Measurements from ENCODE around the gene E2F6. TPM values are rescaled to one million over a fixed set of nuclear protein-coding genes. Genes with fewer than 3 reads are reported as not detected.

E2F6 gene
- total and polyA plus RNA-seq, 10 donors, result 4.7 to 13.6 (median 8.3) TPM

GRCh38 chr2:11411244-11411643 lies 54.7 kb downstream of the E2F6 start:
- Histone ChIP-seq H3K4me3 (peak overlapping the region in 2 of 8 donors; percentile 38 to 64), H3K27me3 (replicated peaks in 1 of 7) (peaks cover 0 to 12% (median 0%) of the 10 kb centered on the region in 7 donors), H3K36me3 (no peaks in the 10 kb centered on the region), H3K4me1 (peaks cover 0 to 18% (median 8%) of the 10 kb centered on the region in 6 donors), H3K27ac (peak overlapping the region in 1 of 8 donors; percentile 28), H3K9me3 (no peaks in the 10 kb centered on the region)
- WGBS, 5 donors, result 81 to 95% (median 85%) methylated on average over 1 of the region's 1 CpG
- no peak for DNase-seq
- no peak for TF ChIP-seq POLR2A (IDR thresholded peaks at IDR 0.05)
- no peak for TF ChIP-seq POLR2AphosphoS5 (IDR thresholded peaks at IDR 0.05)
- TF ChIP-seq CTCF (IDR thresholded peaks at IDR 0.05 in 8 of 11, conservative IDR thresholded peaks at IDR 0.05 in 3 of 11), result no peak
- intact Hi-C loops (cut with DNase I; ENCODE audit: low total_unique reads), result loop anchor here (10.0 kb wide), 1 partner anchor 176 kb away; no protein-coding TSS in a partner anchor

GRCh38 chr2:11410101-11410500 lies 55.9 kb downstream of the E2F6 start:
- no peak for DNase-seq
- WGBS, 5 donors, result 81 to 91% (median 89%) methylated on average over 5 of the region's 5 CpGs
- Histone ChIP-seq H3K4me3 (no peak overlapping the region), H3K27ac (no peak overlapping the region), H3K4me1 (peaks cover 0 to 26% (median 10%) of the 10 kb centered on the region in 6 donors), H3K36me3 (no peaks in the 10 kb centered on the region), H3K9me3 (no peaks in the 10 kb centered on the region), H3K27me3 (replicated peaks in 1 of 7) (peaks cover 0 to 12% (median 0%) of the 10 kb centered on the region in 7 donors)
- TF ChIP-seq POLR2A (IDR thresholded peaks at IDR 0.05), result no peak
- no peak for TF ChIP-seq POLR2AphosphoS5 (IDR thresholded peaks at IDR 0.05)
- no peak for TF ChIP-seq CTCF (IDR thresholded peaks at IDR 0.05 in 8 of 11, conservative IDR thresholded peaks at IDR 0.05 in 3 of 11)
- intact Hi-C loops (cut with DNase I; ENCODE audit: low total_unique reads), result loop anchor here (10.0 kb wide), 1 partner anchor 175 kb away; no protein-coding TSS in a partner anchor

GRCh38 chr2:11409572-11409959 lies 56.4 kb downstream of the E2F6 start:
- intact Hi-C loops (cut with DNase I; ENCODE audit: low total_unique reads), result no loop called here
- no peak for TF ChIP-seq POLR2AphosphoS5 (IDR thresholded peaks at IDR 0.05)
- no peak for TF ChIP-seq CTCF (IDR thresholded peaks at IDR 0.05 in 8 of 11, conservative IDR thresholded peaks at IDR 0.05 in 3 of 11)
- no peak for TF ChIP-seq POLR2A (IDR thresholded peaks at IDR 0.05)
- peak overlapping the region in 1 of 8 donors; percentile 84 for H3K27ac ChIP-seq
- 87 to 96% (median 92%) methylated on average over 1 of the region's 1 CpG for WGBS, 5 donors
- peaks cover 0 to 12% (median 0%) of the 10 kb centered on the region in 7 donors for H3K27me3 ChIP-seq (replicated peaks in 1 of 7)
- H3K9me3 ChIP-seq, result no peaks in the 10 kb centered on the region
- H3K4me1 ChIP-seq, result peaks cover 0 to 31% (median 13%) of the 10 kb centered on the region in 6 donors
- H3K36me3 ChIP-seq, result no peaks in the 10 kb centered on the region
- no peak for DNase-seq
- H3K4me3 ChIP-seq, result no peak overlapping the region

- Histone ChIP-seq H3K4me1 (peaks cover 0 to 36% (median 16%) of the 10 kb centered on the region in 6 donors), H3K27me3 (replicated peaks in 1 of 7) (peaks cover 0 to 12% (median 0%) of the 10 kb centered on the region in 7 donors), H3K4me3 (no peak overlapping the region), H3K27ac (peak overlapping the region in 1 of 8 donors; percentile 84), H3K36me3 (no peaks in the 10 kb centered on the region), H3K9me3 (no peaks in the 10 kb centered on the region)
- 72 to 94% (median 88%) methylated on average over 1 of the region's 1 CpG for WGBS, 5 donors
- no peak for DNase-seq
- intact Hi-C loops (cut with DNase I; ENCODE audit: low total_unique reads), result no loop called here
- no peak for TF ChIP-seq POLR2AphosphoS5 (IDR thresholded peaks at IDR 0.05)
- TF ChIP-seq POLR2A (IDR thresholded peaks at IDR 0.05), result no peak
- TF ChIP-seq CTCF (IDR thresholded peaks at IDR 0.05 in 8 of 11, conservative IDR thresholded peaks at IDR 0.05 in 3 of 11), result no peak
Observed at GRCh38 chr2:11408959-11409571, 56.9 kb downstream of the E2F6 start.

All from spleen (tissue), 11 donors.